Testis (tissue), 3 donors: Measurements from ENCODE around the gene ELANE. TPM values are rescaled to one million over a fixed set of nuclear protein-coding genes. Genes with fewer than 3 reads are reported as not detected.
"Not testable (repeated sequence)": the region's sequence is repeated elsewhere in the genome, so short reads cannot be mapped to it uniquely, and the experiment has no call there.

Experiments
- DNase-seq: peaks from one replicate; pipeline ENCODE4 v3.0.0-alpha.2; 2019
- H3K27ac ChIP-seq, 2 donors: fragments of 200-600 bp; sonication (generic); one replicate each; pipeline ENCODE4 v1.5.1; 2019
- H3K27me3 ChIP-seq: fragments of 200-600 bp; sonication (generic); one replicate; pipeline ENCODE4 v1.5.1; 2019
- H3K36me3 ChIP-seq: fragments of 200-600 bp; sonication (generic); one replicate; pipeline ENCODE4 v1.5.1; 2017; ENCODE audit warnings: low read depth; ENCODE audit errors: missing control alignments
- H3K4me1 ChIP-seq: fragments of 200-600 bp; sonication (generic); one replicate; pipeline ENCODE4 v1.5.1; 2019
- H3K4me3 ChIP-seq, 2 donors: fragments of 200-600 bp; sonication (generic); one replicate each; pipeline ENCODE4 v1.5.1; 2017 to 2019
- H3K9me3 ChIP-seq: fragments of 200-600 bp; sonication (generic); one replicate; pipeline ENCODE4 v1.5.1; 2017
- POLR2A ChIP-seq: fragments of 450-650 bp; IDR thresholded peaks from one replicate; pipeline ENCODE4 v1.6.1; 2017; ENCODE audit warnings: antibody characterized with exemption, mild to moderate bottlenecking, moderate library complexity
- WGBS, 2 donors: methylation state at CpG; one replicate each; pipeline ENCODE4 v1.1.5; 2018; 5-methylcytosine and 5-hydroxymethylcytosine counted together
- intact Hi-C: fragments of 100-400 bp; cut with DNase I; formaldehyde crosslinking; loops from one replicate; pipeline ENCODE4 v1.15.1; 2023; ENCODE audit warnings: low total_unique reads
- polyA plus RNA-seq: library from polyadenylated mRNA; stranded (reverse); fragments of 350-450 nt; fragmentation: Illumina TruSeq; extraction: RNeasy Lipid Tissue Mini Kit (QIAGEN cat#74804); gene quantifications from one replicate; pipeline ENCODE4 v1.2.3, GENCODE V29; 2014; ENCODE audit warnings: low read depth, low replicate concordance; ENCODE audit not compliant: insufficient read depth
- total RNA-seq, 2 donors: library from RNA; depleted of rRNA; stranded (reverse); fragments of >200 nt; gene quantifications; one replicate each; pipeline ENCODE4 v1.2.3, GENCODE V29; 2016
- TF ChIP-seq, protein P1 (sequence below), 3 experiments: fragments of 450-650 bp in 2 of 3; fragments of 200-600 bp in 1 of 3; sonication (generic) in 1 of 3; IDR thresholded peaks; one replicate each; pipeline ENCODE4 v1.5.1; 2016 to 2019; ENCODE audit warnings: antibody characterized with exemption in 3 of 3, mild to moderate bottlenecking in 2 of 3, moderate library complexity in 1 of 3

The ELANE gene
- total and polyA plus RNA-seq, 3 donors from 2014 or later: 0.50 to 0.74 TPM; not detected in 1

DNA sequence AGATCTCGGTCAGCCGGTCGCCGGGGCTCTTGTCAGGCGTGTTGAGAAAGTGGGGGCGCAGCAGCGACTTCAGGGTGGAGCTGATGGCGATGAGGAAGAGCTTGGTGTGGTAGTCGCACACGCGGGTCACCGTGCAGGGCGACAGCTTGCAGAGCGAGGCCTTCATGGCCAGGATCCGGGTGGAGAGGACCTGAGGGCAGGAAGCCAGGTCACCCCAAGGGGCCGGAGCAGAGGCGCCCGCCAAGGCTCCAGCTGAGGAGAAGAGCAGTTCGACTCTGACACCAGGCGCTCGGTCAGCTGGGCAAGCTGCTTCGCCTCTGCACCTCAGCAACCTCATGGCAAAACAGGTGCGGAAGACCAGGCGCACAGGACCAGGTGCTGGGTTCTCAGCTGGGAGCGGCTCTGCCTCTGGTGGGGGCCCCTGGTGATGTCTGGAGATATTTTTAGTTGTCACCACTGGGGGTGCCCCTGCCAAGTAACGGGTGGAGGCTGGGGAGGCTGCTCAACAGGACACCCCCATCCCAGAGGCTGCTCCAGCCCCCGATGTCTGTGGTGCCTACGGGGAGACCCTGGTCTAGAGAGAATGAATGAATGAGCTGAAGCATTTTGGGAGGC, 23.3 kb downstream of the ELANE start:
- H3K4me1 ChIP-seq: peaks cover 3% of the 10 kb centered on the region
- no peak overlapping the region for H3K27ac ChIP-seq
- no peak overlapping the region for H3K4me3 ChIP-seq
- H3K9me3 ChIP-seq: no peaks in the 10 kb centered on the region
- WGBS, 2 donors: 89 to 94% methylated on average over 20 to 28 of the region's 28 CpGs
- intact Hi-C loops: no loop called here
- H3K36me3 ChIP-seq: no peaks in the 10 kb centered on the region
- no peak for DNase-seq
- TF ChIP-seq, protein P1, sequence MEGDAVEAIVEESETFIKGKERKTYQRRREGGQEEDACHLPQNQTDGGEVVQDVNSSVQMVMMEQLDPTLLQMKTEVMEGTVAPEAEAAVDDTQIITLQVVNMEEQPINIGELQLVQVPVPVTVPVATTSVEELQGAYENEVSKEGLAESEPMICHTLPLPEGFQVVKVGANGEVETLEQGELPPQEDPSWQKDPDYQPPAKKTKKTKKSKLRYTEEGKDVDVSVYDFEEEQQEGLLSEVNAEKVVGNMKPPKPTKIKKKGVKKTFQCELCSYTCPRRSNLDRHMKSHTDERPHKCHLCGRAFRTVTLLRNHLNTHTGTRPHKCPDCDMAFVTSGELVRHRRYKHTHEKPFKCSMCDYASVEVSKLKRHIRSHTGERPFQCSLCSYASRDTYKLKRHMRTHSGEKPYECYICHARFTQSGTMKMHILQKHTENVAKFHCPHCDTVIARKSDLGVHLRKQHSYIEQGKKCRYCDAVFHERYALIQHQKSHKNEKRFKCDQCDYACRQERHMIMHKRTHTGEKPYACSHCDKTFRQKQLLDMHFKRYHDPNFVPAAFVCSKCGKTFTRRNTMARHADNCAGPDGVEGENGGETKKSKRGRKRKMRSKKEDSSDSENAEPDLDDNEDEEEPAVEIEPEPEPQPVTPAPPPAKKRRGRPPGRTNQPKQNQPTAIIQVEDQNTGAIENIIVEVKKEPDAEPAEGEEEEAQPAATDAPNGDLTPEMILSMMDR (IDR thresholded peaks at IDR 0.05): no peak
- no peak for TF ChIP-seq POLR2A
- no peaks in the 10 kb centered on the region for H3K27me3 ChIP-seq

DNA sequence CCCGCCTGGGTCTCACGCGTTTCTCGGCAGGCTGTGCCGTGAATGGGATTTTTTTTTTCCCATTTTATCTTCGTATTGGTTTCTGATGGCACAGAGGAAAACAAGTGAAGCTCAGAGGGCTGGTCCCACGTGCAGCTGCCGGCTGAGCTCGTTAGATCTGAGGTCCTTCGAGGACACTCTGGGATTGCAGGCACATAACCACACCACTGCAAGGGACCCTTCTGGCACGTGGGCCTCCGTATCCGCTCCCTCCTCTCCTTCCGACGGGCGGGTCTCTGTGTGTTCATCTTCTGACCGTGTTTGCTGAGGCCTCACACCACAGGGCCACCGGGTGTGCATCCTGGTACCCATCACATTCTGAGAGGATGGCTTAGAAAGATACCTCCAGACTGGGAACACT, 24.0 kb downstream of the ELANE start:
- WGBS, 2 donors: 77 to 80% methylated on average over 17 to 18 of the region's 18 CpGs
- H3K36me3 ChIP-seq: no peaks in the 10 kb centered on the region
- intact Hi-C loops: no loop called here

DNA sequence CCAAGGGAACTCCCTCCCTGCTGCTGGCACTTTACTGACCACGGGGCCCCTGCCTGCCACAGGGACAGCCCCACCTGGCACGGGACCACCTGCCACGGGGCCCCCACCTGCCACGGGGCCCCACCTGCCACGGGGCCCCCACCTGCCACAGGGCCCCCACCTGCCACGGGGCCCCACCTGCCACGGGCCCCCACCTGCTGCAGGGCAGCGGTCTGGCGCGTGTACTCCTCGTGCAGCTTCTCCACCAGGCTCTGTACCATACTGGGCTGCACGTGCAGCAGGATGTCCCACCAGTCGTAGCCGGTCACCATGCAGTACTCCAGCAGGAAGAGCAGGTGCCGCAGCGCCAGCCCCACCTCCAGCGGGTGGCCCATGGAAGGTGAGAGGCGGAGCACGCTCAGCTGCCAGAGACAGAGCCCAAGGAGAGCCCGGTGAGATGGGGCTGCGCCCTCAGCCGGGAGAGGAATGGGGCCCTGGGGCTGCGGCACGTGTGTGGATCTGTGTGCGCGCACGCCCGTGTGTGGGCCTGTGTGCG, 24.7 kb downstream of the ELANE start:
- DNase-seq: no peak
- TF ChIP-seq, protein P1 (IDR thresholded peaks at IDR 0.05): no peak
- no peak for TF ChIP-seq POLR2A
- 96 to 98% methylated on average over 9 to 25 of the region's 29 CpGs for WGBS, 2 donors
- Histone ChIP-seq H3K27ac (no peak overlapping the region), H3K9me3 (no peaks in the 10 kb centered on the region), H3K4me1 (no peaks in the 10 kb centered on the region), H3K36me3 (no peaks in the 10 kb centered on the region), H3K27me3 (no peaks in the 10 kb centered on the region), H3K4me3 (no peak overlapping the region)
- intact Hi-C loops: no loop called here

More for the DNA sequence above, 24.0 kb downstream of the ELANE start:
- H3K27me3 ChIP-seq: no peaks in the 10 kb centered on the region
- H3K9me3 ChIP-seq: no peaks in the 10 kb centered on the region
- H3K27ac ChIP-seq: no peak overlapping the region
- TF ChIP-seq POLR2A: no peak
- TF ChIP-seq, protein P1 (IDR thresholded peaks at IDR 0.05): no peak
- H3K4me1 ChIP-seq: peaks cover 3% of the 10 kb centered on the region
- no peak for DNase-seq
- H3K4me3 ChIP-seq: no peak overlapping the region

DNA sequence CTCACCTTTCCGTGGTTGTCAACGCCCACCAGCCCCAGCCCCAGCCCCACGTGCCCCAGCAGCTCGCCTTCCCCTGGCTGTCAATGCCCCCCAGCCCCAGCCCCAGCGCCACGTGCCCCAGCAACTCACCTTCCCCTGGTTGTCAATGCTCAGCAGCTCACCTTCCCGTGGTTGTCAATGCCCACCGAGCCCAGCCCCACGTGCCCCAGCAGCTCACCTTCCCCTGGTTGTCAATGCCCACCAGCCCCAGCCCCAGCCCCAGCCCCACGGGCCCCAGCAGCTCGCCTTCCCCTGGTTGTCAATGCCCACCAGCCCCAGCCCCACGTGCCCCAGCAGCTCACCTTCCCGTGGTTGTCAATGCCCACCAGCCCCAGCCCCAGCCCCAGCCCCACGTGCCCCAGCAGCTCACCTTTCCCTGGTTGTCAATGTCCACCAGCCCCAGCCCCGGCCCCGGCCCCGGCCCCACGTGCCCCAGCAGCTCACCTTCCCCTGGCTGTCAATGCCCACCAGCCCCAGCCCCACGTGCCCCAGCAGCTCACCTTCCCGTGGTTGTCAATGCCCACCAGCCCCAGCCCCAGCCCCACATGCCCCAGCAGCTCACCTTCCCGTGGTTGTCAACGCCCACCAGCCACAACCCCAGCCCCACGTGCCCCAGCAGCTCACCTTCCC, 26.0 kb downstream of the ELANE start:
- H3K9me3 ChIP-seq, intact Hi-C loops, H3K27me3 ChIP-seq, H3K4me1 ChIP-seq, DNase-seq, H3K27ac ChIP-seq, H3K36me3 ChIP-seq, H3K4me3 ChIP-seq: not testable (repeated sequence)
- 84 to 89% methylated on average over 6 to 15 of the region's 23 CpGs for WGBS, 2 donors

DNA sequence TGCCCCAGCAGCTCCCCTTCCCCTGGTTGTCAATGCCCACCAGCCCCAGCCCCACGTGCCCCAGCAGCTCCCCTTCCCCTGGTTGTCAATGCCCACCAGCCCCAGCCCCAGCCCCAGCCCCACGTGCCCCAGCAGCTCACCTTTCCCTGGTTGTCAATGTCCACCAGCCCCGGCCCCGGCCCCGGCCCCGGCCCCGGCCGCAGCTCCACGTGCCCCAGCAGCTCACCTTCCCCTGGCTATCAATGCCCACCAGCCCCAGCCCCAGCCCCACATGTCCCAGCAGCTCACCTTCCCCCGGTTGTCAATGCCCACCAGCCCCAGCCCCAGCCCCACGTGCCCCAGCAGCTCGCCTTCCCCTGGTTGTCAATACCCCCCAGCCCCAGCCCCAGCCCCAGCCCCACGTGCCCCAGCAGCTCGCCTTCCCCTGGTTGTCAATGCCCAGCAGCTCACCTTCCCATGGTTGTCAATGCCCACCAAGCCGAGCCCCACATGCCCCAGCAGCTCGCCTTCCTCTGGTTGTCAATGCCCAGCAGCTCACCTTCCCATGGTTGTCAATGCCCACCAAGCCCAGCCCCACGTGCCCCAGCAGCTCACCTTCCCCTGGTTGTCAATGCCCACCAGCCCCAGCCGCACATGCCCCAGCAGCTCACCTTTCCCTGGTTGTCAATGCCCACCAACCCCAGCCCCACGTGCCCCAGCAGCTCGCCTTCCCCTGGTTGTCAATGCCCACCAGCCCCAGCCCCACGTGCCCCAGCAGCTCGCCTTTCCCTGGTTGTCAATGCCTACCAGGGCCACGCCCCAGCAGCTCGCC, 26.9 kb downstream of the ELANE start:
- H3K4me1 ChIP-seq, DNase-seq, H3K36me3 ChIP-seq, H3K4me3 ChIP-seq, intact Hi-C loops, H3K27me3 ChIP-seq, H3K9me3 ChIP-seq, H3K27ac ChIP-seq: not testable (repeated sequence)
- WGBS, 2 donors: 84 to 87% methylated on average over 14 to 17 of the region's 24 CpGs
